IMR-90 (cell line): ENCODE results near the gene WDFY2. TPM values are rescaled to one million over a fixed set of nuclear protein-coding genes. Genes with fewer than 3 reads are reported as not detected.

Experiments used
- ATAC-seq: fragments of 200-7000 bp; cut with Tn5 transposase; 2 replicates; pipeline ENCODE4 v1.9.1; 2020; ENCODE audit warnings: low read depth, mild to moderate bottlenecking, moderate library complexity
- BruUV-seq: library from RNA; stranded (reverse); fragments of 400-500 nt; replicated peaks from 2 replicates; lab custom pipeline; 2021; lab: Mats Ljungman, UMichigan
- CTCF ChIA-PET: fragments of 300-600 bp; formaldehyde crosslinking; extraction: SDS; loops from one replicate; lab custom pipeline; 2021; ENCODE audit warnings: antibody characterized with exemption; lab: Yijun Ruan, JAX
- POLR2A ChIA-PET: fragments of 300-600 bp; sonication (Branson Sonifier 250); formaldehyde crosslinking; loops from one replicate; lab custom pipeline; 2022; ENCODE audit warnings: antibody characterized with exemption; ENCODE audit not compliant: unreplicated experiment; lab: Charles Lee
- DNase-seq: peaks from one replicate; pipeline ENCODE4 v3.0.0; 2013
- H2AFZ ChIP-seq: replicated peaks from 2 replicates; pipeline ENCODE3; 2013; ENCODE audit warnings: low read length, mild to moderate bottlenecking; ENCODE audit not compliant: poor library complexity
- H2AK5ac ChIP-seq: 2 replicates; pipeline ENCODE4 v1.6.1; 2013; ENCODE audit warnings: low read depth, low read length, inconsistent platforms
- H2AK9ac ChIP-seq: replicated peaks from 2 replicates; pipeline ENCODE3; 2013; ENCODE audit warnings: mild to moderate bottlenecking, low read depth, low read length, moderate library complexity; ENCODE audit not compliant: poor library complexity
- H2BK120ac ChIP-seq: 2 replicates; pipeline ENCODE4 v1.6.1; 2013; ENCODE audit warnings: low read depth, low read length, inconsistent platforms
- H2BK15ac ChIP-seq: 3 replicates; pipeline ENCODE4 v1.6.1; 2013; ENCODE audit warnings: low read depth, low read length, inconsistent platforms
- H2BK20ac ChIP-seq: 2 replicates; pipeline ENCODE4 v1.6.1; 2013; ENCODE audit warnings: low read depth, mild to moderate bottlenecking, inconsistent platforms, low read length, moderate library complexity
- H2BK5ac ChIP-seq: 2 replicates; pipeline ENCODE4 v1.6.1; 2013; ENCODE audit warnings: mild to moderate bottlenecking, low read depth, low read length, inconsistent platforms; ENCODE audit not compliant: poor library complexity, severe bottlenecking
- H3K14ac ChIP-seq: replicated peaks from 2 replicates; pipeline ENCODE4 v1.6.1; 2013; ENCODE audit warnings: low read depth, low read length, inconsistent platforms
- H3K18ac ChIP-seq: 2 replicates; pipeline ENCODE4 v1.6.1; 2013; ENCODE audit warnings: low read depth, low read length, control low read depth
- H3K23ac ChIP-seq: 2 replicates; pipeline ENCODE4 v1.6.1; 2013; ENCODE audit warnings: low read depth, low read length, inconsistent platforms
- H3K27ac ChIP-seq: 2 replicates; pipeline ENCODE4 v1.5.1; 2013; ENCODE audit warnings: mild to moderate bottlenecking, control low read depth, low read length; ENCODE audit not compliant: insufficient read depth
- H3K27me3 ChIP-seq: 2 replicates; pipeline ENCODE4 v1.6.1; 2013; ENCODE audit warnings: low read length; ENCODE audit not compliant: control insufficient read depth, insufficient read depth
- H3K36me3 ChIP-seq: 2 replicates; pipeline ENCODE4 v1.6.1; 2013; ENCODE audit warnings: low read length, mixed read lengths; ENCODE audit not compliant: control insufficient read depth, insufficient read depth
- H3K4ac ChIP-seq: 2 replicates; pipeline ENCODE4 v1.6.1; 2013; ENCODE audit warnings: low read depth, low read length, inconsistent platforms
- H3K4me1 ChIP-seq: 2 replicates; pipeline ENCODE4 v1.6.1; 2013; ENCODE audit warnings: low read length, mixed read lengths; ENCODE audit not compliant: control insufficient read depth, insufficient read depth
- H3K4me2 ChIP-seq: 2 replicates; pipeline ENCODE4 v1.6.1; 2013; ENCODE audit warnings: low read depth, mild to moderate bottlenecking, control low read depth, low read length, moderate library complexity
- H3K4me3 ChIP-seq: 2 replicates; pipeline ENCODE4 v1.5.1; 2013; ENCODE audit warnings: low read depth, mild to moderate bottlenecking, control low read depth, low read length, moderate library complexity; ENCODE audit not compliant: insufficient read depth
- H3K56ac ChIP-seq: 2 replicates; pipeline ENCODE4 v1.6.1; 2013; ENCODE audit warnings: low read length, inconsistent platforms; ENCODE audit not compliant: insufficient read depth; ENCODE audit errors: extremely low read depth
- H3K79me1 ChIP-seq, 2 experiments: 2 replicates each; pipeline ENCODE4 v1.6.1; 2013; ENCODE audit warnings: low read length in 2 of 2, inconsistent platforms in 1 of 2, low read depth in 1 of 2
- H3K9ac ChIP-seq: 2 replicates; pipeline ENCODE4 v1.6.1; 2013; ENCODE audit warnings: low read depth, low read length, control low read depth
- H3K9me1 ChIP-seq: 2 replicates; pipeline ENCODE4 v1.6.1; 2013; ENCODE audit warnings: low read length, inconsistent platforms; ENCODE audit not compliant: insufficient read depth
- H3K9me3 ChIP-seq: 2 replicates; pipeline ENCODE4 v1.6.1; 2013; ENCODE audit warnings: low read length; ENCODE audit not compliant: control insufficient read depth, insufficient read depth
- H4K20me1 ChIP-seq: 2 replicates; pipeline ENCODE4 v1.6.1; 2013; ENCODE audit warnings: low read length, inconsistent platforms; ENCODE audit not compliant: insufficient read depth
- H4K5ac ChIP-seq: 2 replicates; pipeline ENCODE4 v1.6.1; 2013; ENCODE audit warnings: mild to moderate bottlenecking, low read depth, low read length, control low read depth
- H4K8ac ChIP-seq, 2 experiments: 2 replicates each; pipeline ENCODE4 v1.6.1; 2013; ENCODE audit warnings: low read depth in 2 of 2, low read length in 2 of 2, control low read depth in 1 of 2, inconsistent platforms in 1 of 2
- H4K91ac ChIP-seq: 2 replicates; pipeline ENCODE4 v1.6.1; 2013; ENCODE audit warnings: low read depth, low read length, inconsistent platforms; ENCODE audit not compliant: insufficient read depth
- BHLHE40 ChIP-seq: fragments of 150-350 bp; IDR thresholded peaks from 2 replicates; pipeline ENCODE4 v1.6.1; 2016; ENCODE audit warnings: mild to moderate bottlenecking, low read depth, low read length
- CTCF ChIP-seq: conservative IDR thresholded peaks from 2 replicates; pipeline ENCODE4 v1.5.1; 2012; ENCODE audit warnings: mild to moderate bottlenecking, low read depth, low read length, improper control_type of control experiment
- FOS ChIP-seq: fragments of 150-350 bp; IDR thresholded peaks from 2 replicates; pipeline ENCODE4 v1.6.1; 2016; ENCODE audit warnings: low read depth, low read length
- MAFK ChIP-seq: IDR thresholded peaks from 2 replicates; pipeline ENCODE4 v1.6.1; 2012; ENCODE audit warnings: low read depth, low read length, improper control_type of control experiment
- MAZ ChIP-seq: IDR thresholded peaks from 2 replicates; pipeline ENCODE4 v1.6.1; 2012; ENCODE audit warnings: low read depth, mild to moderate bottlenecking, low read length, improper control_type of control experiment, moderate library complexity, borderline replicate concordance
- MXI1 ChIP-seq: IDR thresholded peaks from 2 replicates; pipeline ENCODE4 v1.6.1; 2012; ENCODE audit warnings: low read depth, mild to moderate bottlenecking, low read length, moderate library complexity, borderline replicate concordance
- NFE2L2 ChIP-seq: fragments of 150-350 bp; IDR thresholded peaks from 2 replicates; pipeline ENCODE4 v1.6.1; 2016; ENCODE audit warnings: low read depth, mild to moderate bottlenecking, low read length
- RAD21 ChIP-seq: IDR thresholded peaks from 2 replicates; pipeline ENCODE4 v1.6.1; 2012; ENCODE audit warnings: low read length, improper control_type of control experiment
- RCOR1 ChIP-seq: IDR thresholded peaks from 2 replicates; pipeline ENCODE4 v1.6.1; 2012; ENCODE audit warnings: mild to moderate bottlenecking, low read length, improper control_type of control experiment; ENCODE audit not compliant: insufficient replicate concordance
- SMC3 ChIP-seq: fragments of 150-350 bp; IDR thresholded peaks from 2 replicates; pipeline ENCODE4 v1.6.1; 2016; ENCODE audit warnings: low read depth, mild to moderate bottlenecking, antibody characterized with exemption, low read length, moderate library complexity
- WGBS, 2 experiments: methylation state at CpG; one replicate each; pipeline versions ENCODE4 v1.1.5 to v1.1.7; 2013; ENCODE audit warnings: missing lambda C conversion rate in 2 of 2; ENCODE audit not compliant: insufficient read length in 1 of 2; ENCODE audit errors: extremely low coverage in 2 of 2; 5-methylcytosine and 5-hydroxymethylcytosine counted together
- dilution Hi-C: fragments of 300-500 bp; cut with HindIII; formaldehyde crosslinking; loops from one replicate; pipeline ENCODE4 v1.14.3; 2018; ENCODE audit warnings: low sequenced_read_pairs; ENCODE audit not compliant: unreplicated experiment
- in situ Hi-C: fragments of 300-500 bp; cut with MboI; formaldehyde crosslinking; loops from 3 replicates; pipeline ENCODE4 v1.14.3; 2019; ENCODE audit warnings: low sequenced_read_pairs, inconsistent platforms, mixed read lengths
- intact Hi-C: fragments of 100-400 bp; cut with micrococcal nuclease; formaldehyde crosslinking; loops from 2 replicates; pipeline ENCODE4 v1.10.0; 2022
- polyA plus RNA-seq, 3 experiments: library from polyadenylated mRNA; depleted of rRNA; stranded (reverse); fragments of >200 nt; gene quantifications; 2 replicates each; pipeline ENCODE4 v1.2.3, GENCODE V29; 2012; ENCODE audit warnings: low replicate concordance in 1 of 3
- total RNA-seq: library from RNA; depleted of rRNA; stranded (reverse); fragments of >200 nt; gene quantifications from 2 replicates; pipeline ENCODE4 v1.2.3, GENCODE V29; 2012
- TF ChIP-seq, protein P1 (sequence below): fragments of 150-350 bp; IDR thresholded peaks from 2 replicates; pipeline ENCODE4 v1.6.1; 2016; ENCODE audit warnings: low read depth, mild to moderate bottlenecking, low read length, moderate library complexity, borderline replicate concordance
- TF ChIP-seq, protein P2 (sequence below): fragments of 150-350 bp; IDR thresholded peaks from 2 replicates; pipeline ENCODE4 v1.6.1; 2017; ENCODE audit warnings: mild to moderate bottlenecking, antibody characterized with exemption, low read length, low read depth

WDFY2 gene
- total and polyA plus RNA-seq, 2 of the 4 experiments (the other 2 are of a cell fraction) = 4.3 to 5.4 TPM

- H4K20me1 ChIP-seq = peaks cover 16% of the 10 kb centered on the region; the same call in 1 of the 2 replicates
- no TSS peak for BruUV-seq
- H3K27me3 ChIP-seq = no peaks in the 10 kb centered on the region
- no peak overlapping the region for H3K56ac ChIP-seq
- no peak overlapping the region for H2AK5ac ChIP-seq
- no peak overlapping the region for H3K27ac ChIP-seq
- no peak overlapping the region for H4K5ac ChIP-seq
- H3K79me1 ChIP-seq = peaks cover 52 to 71% of the 10 kb centered on the region in 2 experiments
- H3K4ac ChIP-seq = no peak overlapping the region
- ChIA-PET POLR2A (no interaction called here), CTCF (no interaction called here)
- H3K4me1 ChIP-seq = peaks cover 6% of the 10 kb centered on the region; the same call in 1 of the 2 replicates
- ATAC-seq (no peak), DNase-seq (no peak)
- intact Hi-C loops (no loop called here), dilution Hi-C loops (no loop called here), in situ Hi-C loops (no loop called here)
- H3K36me3 ChIP-seq = no peaks in the 10 kb centered on the region
- no peak overlapping the region for H3K23ac ChIP-seq
- H4K91ac ChIP-seq = no peak overlapping the region
- no peak overlapping the region for H3K4me3 ChIP-seq
- H2BK120ac ChIP-seq = no peak overlapping the region
- H4K8ac ChIP-seq = no peak overlapping the region
- H2BK20ac ChIP-seq = no peak overlapping the region
- TF ChIP-seq BHLHE40 (no peak), CTCF (no peak), FOS (no peak), RAD21 (no peak), NFE2L2 (no peak), MAZ (no peak), MAFK (no peak), RCOR1 (no peak), MXI1 (no peak), SMC3 (no peak)
- TF ChIP-seq, protein P1, sequence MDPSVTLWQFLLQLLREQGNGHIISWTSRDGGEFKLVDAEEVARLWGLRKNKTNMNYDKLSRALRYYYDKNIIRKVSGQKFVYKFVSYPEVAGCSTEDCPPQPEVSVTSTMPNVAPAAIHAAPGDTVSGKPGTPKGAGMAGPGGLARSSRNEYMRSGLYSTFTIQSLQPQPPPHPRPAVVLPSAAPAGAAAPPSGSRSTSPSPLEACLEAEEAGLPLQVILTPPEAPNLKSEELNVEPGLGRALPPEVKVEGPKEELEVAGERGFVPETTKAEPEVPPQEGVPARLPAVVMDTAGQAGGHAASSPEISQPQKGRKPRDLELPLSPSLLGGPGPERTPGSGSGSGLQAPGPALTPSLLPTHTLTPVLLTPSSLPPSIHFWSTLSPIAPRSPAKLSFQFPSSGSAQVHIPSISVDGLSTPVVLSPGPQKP = no peak
- TF ChIP-seq, protein P2, sequence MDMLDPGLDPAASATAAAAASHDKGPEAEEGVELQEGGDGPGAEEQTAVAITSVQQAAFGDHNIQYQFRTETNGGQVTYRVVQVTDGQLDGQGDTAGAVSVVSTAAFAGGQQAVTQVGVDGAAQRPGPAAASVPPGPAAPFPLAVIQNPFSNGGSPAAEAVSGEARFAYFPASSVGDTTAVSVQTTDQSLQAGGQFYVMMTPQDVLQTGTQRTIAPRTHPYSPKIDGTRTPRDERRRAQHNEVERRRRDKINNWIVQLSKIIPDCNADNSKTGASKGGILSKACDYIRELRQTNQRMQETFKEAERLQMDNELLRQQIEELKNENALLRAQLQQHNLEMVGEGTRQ = no peak
- no peak overlapping the region for H2AFZ ChIP-seq
- WGBS, 2 experiments = no CpG with 5 or more reads among the region's 2 CpGs
- H2BK15ac ChIP-seq = no peak overlapping the region
- no peak overlapping the region for H3K14ac ChIP-seq
- no peak overlapping the region for H3K18ac ChIP-seq
- no peak overlapping the region for H3K9ac ChIP-seq
- H3K9me3 ChIP-seq = peaks cover 4% of the 10 kb centered on the region; the same call in 1 of the 2 replicates
- peaks cover 4% of the 10 kb centered on the region for H3K9me1 ChIP-seq
- H2AK9ac ChIP-seq = no peak overlapping the region
- no peak overlapping the region for H2BK5ac ChIP-seq
- H3K4me2 ChIP-seq = no peak overlapping the region
Measured at GRCh38 chr13:51608857-51609406, 24.7 kb downstream of the WDFY2 start.
